Adrenal gland (tissue), 5 donors: ENCODE data around the gene AVP.

ENCODE experiments used
- POLR2A ChIP-seq, 2 donors: fragments of 450-650 bp; IDR thresholded peaks; one replicate each; pipeline ENCODE4 v1.6.1; 2017; ENCODE audit warnings: antibody characterized with exemption in 2 of 2, mild to moderate bottlenecking in 2 of 2, moderate library complexity in 1 of 2
- TF ChIP-seq, protein P1 (sequence below), 6 experiments: fragments of 450-650 bp in 4 of 6; fragments of 200-600 bp in 2 of 6; sonication (generic) in 1 of 6; IDR thresholded peaks; 1 replicate in 5 of 6; 2 replicates in 1 of 6; pipeline versions ENCODE4 v1.5.1 to v1.8.0; 2016 to 2021; ENCODE audit warnings: antibody characterized with exemption in 6 of 6, mild to moderate bottlenecking in 2 of 6, moderate library complexity in 1 of 6
- donor health status: DM: no; HTN: no; CAD: no.

DNA sequence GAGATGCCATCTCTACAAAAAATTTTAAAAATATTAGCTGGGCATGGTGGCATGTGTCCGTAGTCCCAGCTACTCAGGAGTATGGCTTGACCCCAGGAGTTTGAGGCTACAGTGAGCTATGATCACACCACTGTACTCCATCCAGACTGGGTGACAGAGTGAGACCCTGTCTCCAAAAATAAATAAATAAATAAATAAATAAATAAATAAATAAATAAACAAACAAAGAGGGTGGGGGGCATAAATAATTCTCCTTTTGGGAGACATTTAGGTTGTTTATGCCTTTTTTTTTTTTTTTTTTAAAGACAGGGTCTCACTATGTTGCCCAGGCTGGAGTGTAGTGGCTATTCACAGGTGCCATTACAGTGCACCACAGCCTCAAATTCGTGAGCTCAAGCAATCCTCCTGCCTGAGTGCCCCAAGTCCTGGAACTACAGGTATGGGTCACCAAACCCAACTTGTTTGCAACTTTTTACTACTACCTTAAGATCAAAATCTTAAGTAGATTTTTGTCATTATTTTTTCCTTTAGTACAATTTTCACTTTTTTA is 45.6 kb upstream of the AVP start:
- TF ChIP-seq, protein P1, sequence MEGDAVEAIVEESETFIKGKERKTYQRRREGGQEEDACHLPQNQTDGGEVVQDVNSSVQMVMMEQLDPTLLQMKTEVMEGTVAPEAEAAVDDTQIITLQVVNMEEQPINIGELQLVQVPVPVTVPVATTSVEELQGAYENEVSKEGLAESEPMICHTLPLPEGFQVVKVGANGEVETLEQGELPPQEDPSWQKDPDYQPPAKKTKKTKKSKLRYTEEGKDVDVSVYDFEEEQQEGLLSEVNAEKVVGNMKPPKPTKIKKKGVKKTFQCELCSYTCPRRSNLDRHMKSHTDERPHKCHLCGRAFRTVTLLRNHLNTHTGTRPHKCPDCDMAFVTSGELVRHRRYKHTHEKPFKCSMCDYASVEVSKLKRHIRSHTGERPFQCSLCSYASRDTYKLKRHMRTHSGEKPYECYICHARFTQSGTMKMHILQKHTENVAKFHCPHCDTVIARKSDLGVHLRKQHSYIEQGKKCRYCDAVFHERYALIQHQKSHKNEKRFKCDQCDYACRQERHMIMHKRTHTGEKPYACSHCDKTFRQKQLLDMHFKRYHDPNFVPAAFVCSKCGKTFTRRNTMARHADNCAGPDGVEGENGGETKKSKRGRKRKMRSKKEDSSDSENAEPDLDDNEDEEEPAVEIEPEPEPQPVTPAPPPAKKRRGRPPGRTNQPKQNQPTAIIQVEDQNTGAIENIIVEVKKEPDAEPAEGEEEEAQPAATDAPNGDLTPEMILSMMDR (IDR thresholded peaks at IDR 0.05), result no peak
- TF ChIP-seq POLR2A (IDR thresholded peaks at IDR 0.05), result no peak
